H9 (cell line): ENCODE data around the gene UCK1. TPM values are rescaled to one million over a fixed set of nuclear protein-coding genes. Genes with fewer than 3 reads are reported as not detected.

Source experiments
- DNase-seq: peaks from one replicate; pipeline ENCODE4 v3.0.0-alpha.2; 2017
- H2AFZ ChIP-seq: one replicate; pipeline ENCODE4 v1.6.1; 2013; ENCODE audit warnings: mild to moderate bottlenecking, low read length, control low read depth, moderate library complexity
- H2AK5ac ChIP-seq: 2 replicates; pipeline ENCODE4 v1.6.1; 2013; ENCODE audit warnings: low read length, control low read depth, mixed read lengths; ENCODE audit not compliant: insufficient read length
- H2BK120ac ChIP-seq: one replicate; pipeline ENCODE4 v1.6.1; 2013; ENCODE audit warnings: low read depth, mild to moderate bottlenecking, low read length, control low read depth, inconsistent platforms; ENCODE audit not compliant: poor library complexity, severe bottlenecking
- H2BK12ac ChIP-seq: 2 replicates; pipeline ENCODE4 v1.6.1; 2013; ENCODE audit warnings: low read length, control low read depth, mixed read lengths, low read depth; ENCODE audit not compliant: insufficient read length
- H2BK15ac ChIP-seq: 2 replicates; pipeline ENCODE4 v1.6.1; 2013; ENCODE audit warnings: low read depth, low read length, control low read depth
- H2BK20ac ChIP-seq: one replicate; pipeline ENCODE4 v1.6.1; 2013; ENCODE audit warnings: low read depth, mild to moderate bottlenecking, low read length, control low read depth, inconsistent platforms; ENCODE audit not compliant: poor library complexity, severe bottlenecking
- H2BK5ac ChIP-seq: 2 replicates; pipeline ENCODE4 v1.6.1; 2013; ENCODE audit warnings: low read length, control low read depth, mixed read lengths; ENCODE audit not compliant: insufficient read length
- H3K14ac ChIP-seq: 2 replicates; pipeline ENCODE4 v1.6.1; 2013; ENCODE audit warnings: low read length, control low read depth; ENCODE audit not compliant: insufficient read depth
- H3K18ac ChIP-seq: 2 replicates; pipeline ENCODE4 v1.6.1; 2013; ENCODE audit warnings: low read depth, mild to moderate bottlenecking, mixed read lengths, low read length, control low read depth; ENCODE audit not compliant: insufficient read length
- H3K23ac ChIP-seq: 2 replicates; pipeline ENCODE4 v1.6.1; 2013; ENCODE audit warnings: low read length, control low read depth, mixed read lengths, low read depth; ENCODE audit not compliant: insufficient read length
- H3K23me2 ChIP-seq: 2 replicates; pipeline ENCODE4 v1.6.1; 2013; ENCODE audit warnings: low read depth, mild to moderate bottlenecking, mixed read lengths, low read length, control low read depth; ENCODE audit not compliant: insufficient read length, poor library complexity, severe bottlenecking
- H3K27ac ChIP-seq: 2 replicates; pipeline ENCODE4 v1.5.1; 2013; ENCODE audit warnings: low read length, control low read depth, mixed read lengths, low read depth; ENCODE audit not compliant: insufficient read length
- H3K27me3 ChIP-seq: 2 replicates; pipeline ENCODE4 v1.6.1; 2013; ENCODE audit warnings: low read length, control low read depth, inconsistent platforms; ENCODE audit not compliant: insufficient read depth
- H3K4ac ChIP-seq: 2 replicates; pipeline ENCODE4 v1.6.1; 2013; ENCODE audit warnings: low read depth, mild to moderate bottlenecking, control low read depth, inconsistent platforms, low read length, moderate library complexity
- H3K4me1 ChIP-seq: 2 replicates; pipeline ENCODE4 v1.6.1; 2013; ENCODE audit warnings: low read length, control low read depth, inconsistent platforms; ENCODE audit not compliant: insufficient read depth
- H3K4me2 ChIP-seq: 2 replicates; pipeline ENCODE4 v1.6.1; 2013; ENCODE audit warnings: low read length, control low read depth, mixed read lengths; ENCODE audit not compliant: insufficient read length, insufficient read depth
- H3K56ac ChIP-seq: 2 replicates; pipeline ENCODE4 v1.6.1; 2013; ENCODE audit warnings: low read depth, mild to moderate bottlenecking, mixed read lengths, low read length, control low read depth; ENCODE audit not compliant: insufficient read length
- H3K79me1 ChIP-seq: 2 replicates; pipeline ENCODE4 v1.6.1; 2013; ENCODE audit warnings: low read depth, mild to moderate bottlenecking, moderate library complexity, low read length, control low read depth, inconsistent platforms; ENCODE audit not compliant: insufficient read depth, poor library complexity, severe bottlenecking
- H3K79me2 ChIP-seq: 2 replicates; pipeline ENCODE4 v1.6.1; 2013; ENCODE audit warnings: low read length, control low read depth, inconsistent platforms; ENCODE audit not compliant: insufficient read depth
- H3K9ac ChIP-seq: 2 replicates; pipeline ENCODE4 v1.6.1; 2013; ENCODE audit warnings: low read length, control low read depth, mixed read lengths; ENCODE audit not compliant: insufficient read length; ENCODE audit errors: extremely low read depth
- H3K9me3 ChIP-seq: one replicate; pipeline ENCODE4 v1.6.1; 2013; ENCODE audit warnings: low read depth, low read length, inconsistent platforms; ENCODE audit not compliant: control insufficient read depth
- H3T11ph ChIP-seq: one replicate; pipeline ENCODE4 v1.6.1; 2013; ENCODE audit warnings: mild to moderate bottlenecking, low read length, control low read depth, inconsistent platforms
- H4K20me1 ChIP-seq: one replicate; pipeline ENCODE4 v1.6.1; 2013; ENCODE audit not compliant: control insufficient read depth, insufficient read length, insufficient read depth
- H4K5ac ChIP-seq: 2 replicates; pipeline ENCODE4 v1.6.1; 2013; ENCODE audit warnings: low read depth, mild to moderate bottlenecking, mixed read lengths, low read length, control low read depth; ENCODE audit not compliant: insufficient read length
- H4K8ac ChIP-seq: replicated peaks from 2 replicates; pipeline ENCODE4 v1.6.1; 2013; ENCODE audit warnings: low read length, control low read depth, mixed read lengths, low read depth; ENCODE audit not compliant: insufficient read length
- H4K91ac ChIP-seq: 2 replicates; pipeline ENCODE4 v1.6.1; 2013; ENCODE audit warnings: low read depth, mild to moderate bottlenecking, moderate library complexity, mixed read lengths, low read length, control low read depth; ENCODE audit not compliant: insufficient read length
- H3K27ac Mint-ChIP-seq, 3 experiments: 2 replicates in 2 of 3; 3 replicates in 1 of 3; pipeline ENCODE4 v1.8.0; 2020 to 2021; ENCODE audit warnings: mixed read lengths in 3 of 3, mild to moderate bottlenecking in 1 of 3, moderate library complexity in 1 of 3
- H3K27me3 Mint-ChIP-seq: 2 replicates; pipeline ENCODE4 v1.8.0; 2021; ENCODE audit warnings: low read depth, mild to moderate bottlenecking, moderate library complexity, mixed read lengths
- H3K36me3 Mint-ChIP-seq, 3 experiments: 2 replicates in 2 of 3; 3 replicates in 1 of 3; pipeline ENCODE4 v1.8.0; 2020 to 2021; ENCODE audit warnings: low read depth in 3 of 3, mixed read lengths in 3 of 3; ENCODE audit not compliant: insufficient read depth in 1 of 3
- H3K4me1 Mint-ChIP-seq, 2 experiments: 2 replicates each; pipeline ENCODE4 v1.8.0; 2020; ENCODE audit warnings: mixed read lengths in 2 of 2
- H3K4me3 Mint-ChIP-seq, 2 experiments: 2 replicates in 1 of 2; 3 replicates in 1 of 2; pipeline ENCODE4 v1.8.0; 2020 to 2021; ENCODE audit warnings: mild to moderate bottlenecking in 2 of 2, mixed read lengths in 2 of 2, moderate library complexity in 1 of 2
- H3K9me3 Mint-ChIP-seq, 2 experiments: 2 replicates in 1 of 2; 3 replicates in 1 of 2; pipeline ENCODE4 v1.8.0; 2020; ENCODE audit warnings: mild to moderate bottlenecking in 2 of 2, mixed read lengths in 2 of 2, moderate library complexity in 1 of 2
- CTCF ChIP-seq: fragments of 200-600 bp; sonication (generic); conservative IDR thresholded peaks from 3 replicates; pipeline ENCODE4 v1.8.0; 2021; ENCODE audit warnings: antibody characterized with exemption, mild to moderate bottlenecking
- WGBS: extraction: QIAGEN DNeasy Blood & Tissue Kit; methylation state at CpG from one replicate; pipeline ENCODE4 v1.1.7; 2013; ENCODE audit warnings: missing lambda C conversion rate, low lambda C conversion rate, mixed read lengths; ENCODE audit not compliant: insufficient read length; ENCODE audit errors: extremely low coverage; 5-methylcytosine and 5-hydroxymethylcytosine counted together
- total RNA-seq: library from RNA; stranded (reverse); gene quantifications from 2 replicates; pipeline ENCODE4 v1.2.1, GENCODE V29; 2021

Gene UCK1
- total RNA-seq, 1 experiment from 2014 or later, result 54.2 TPM

GRCh38 chr9:131487001-131487400, 44.1 kb downstream of the UCK1 start:
- no peak overlapping the region for H3K23ac ChIP-seq
- no peak overlapping the region for H3K4ac ChIP-seq
- H3K4me1 ChIP-seq, result no peaks in the 10 kb centered on the region
- no peak for TF ChIP-seq CTCF
- Mint-ChIP-seq H3K4me3 (no peak overlapping the region), H3K36me3 (peaks cover 91 to 100% (median 100%) of the 10 kb centered on the region in 3 experiments; a peak in 6 of 7 replicates), H3K4me1 (no peaks in the 10 kb centered on the region), H3K27me3 (no peaks in the 10 kb centered on the region), H3K27ac (peak overlapping the region in 2 of 3 experiments; percentile 18 to 30; a peak in 2 of 7 replicates), H3K9me3 (no peaks in the 10 kb centered on the region)
- no peak overlapping the region for H2AFZ ChIP-seq
- no peaks in the 10 kb centered on the region for H3K79me1 ChIP-seq
- H2BK12ac ChIP-seq, result no peak overlapping the region
- no peak overlapping the region for H3K27ac ChIP-seq
- H3T11ph ChIP-seq, result no peak overlapping the region
- no peak overlapping the region for H3K18ac ChIP-seq
- WGBS, result no CpG with 5 or more reads among the region's 9 CpGs
- no peak overlapping the region for H4K91ac ChIP-seq
- no peak overlapping the region for H4K8ac ChIP-seq
- H4K20me1 ChIP-seq, result no peaks in the 10 kb centered on the region
- no peaks in the 10 kb centered on the region for H3K9me3 ChIP-seq
- DNase-seq, result no peak
- H3K14ac ChIP-seq, result no peak overlapping the region
- no peak overlapping the region for H2AK5ac ChIP-seq
- no peak overlapping the region for H2BK15ac ChIP-seq
- no peak overlapping the region for H2BK20ac ChIP-seq
- no peaks in the 10 kb centered on the region for H3K79me2 ChIP-seq
- no peaks in the 10 kb centered on the region for H3K23me2 ChIP-seq
- no peak overlapping the region for H2BK120ac ChIP-seq
- no peak overlapping the region for H4K5ac ChIP-seq
- H3K27me3 ChIP-seq, result no peaks in the 10 kb centered on the region
- H2BK5ac ChIP-seq, result no peak overlapping the region
- H3K9ac ChIP-seq, result no peak overlapping the region
- H3K4me2 ChIP-seq, result no peak overlapping the region
- no peak overlapping the region for H3K56ac ChIP-seq
